ENCODE results near the gene HNRNPUL1. TPM values are rescaled to one million over a fixed set of nuclear protein-coding genes. Genes with fewer than 3 reads are reported as not detected.

HNRNPUL1 gene
- total and polyA plus RNA-seq, 9 of the 15 experiments (the other 6 are each of a cell fraction or from before 2014, with no cell fraction given): 7.3 to 211 (median 85.0) TPM

GRCh38 chr19:41263042-41263849 lies 926 bp upstream of the HNRNPUL1 start (continued):
- TF ChIP-seq CREB3L1 (IDR thresholded peaks at IDR 0.05; ENCODE audit: borderline replicate concordance, low read depth) (peak; percentile 51; the same call in 1 of the 2 replicates), FOXK2 (conservative IDR thresholded peaks at IDR 0.05 in 1 of 2, IDR thresholded peaks at IDR 0.05 in 1 of 2; ENCODE audit: low read depth in 2 of 2) (peak in 1 of 2 experiments; percentile 50), RBFOX2 (IDR thresholded peaks at IDR 0.05; ENCODE audit: low read depth, low read length) (peak; percentile 78), SAP30 (IDR thresholded peaks at IDR 0.05; ENCODE audit: borderline replicate concordance, insufficient read depth, low read depth, low read length, poor library complexity, severe bottlenecking) (peak; percentile 56), NCOA6 (IDR thresholded peaks at IDR 0.05) (no peak), ZBTB17 (CRISPR knock-in tag; IDR thresholded peaks at IDR 0.05) (peak; percentile 36; the same call in 1 of the 2 replicates), CREM (IDR thresholded peaks at IDR 0.05; ENCODE audit: low read depth) (0 out of 2 replicates have a peak, but pooled peaks have one; percentile 30), ZBTB1 (CRISPR knock-in tag; IDR thresholded peaks at IDR 0.05; ENCODE audit: borderline replicate concordance, low read depth) (peak; percentile 97), BHLHE40 (IDR thresholded peaks at IDR 0.05; ENCODE audit: low read length) (0 out of 2 replicates have a peak, but pooled peaks have one; percentile 30), FOXP4 (CRISPR knock-in tag; IDR thresholded peaks at IDR 0.05; ENCODE audit: borderline replicate concordance) (peak; percentile 87; the same call in 1 of the 2 replicates), MAFK (IDR thresholded peaks at IDR 0.05; ENCODE audit: low read length) (no peak), MYBL2 (IDR thresholded peaks at IDR 0.05; ENCODE audit: low read depth) (peak; percentile 63), MYBL2 (CRISPR knock-in tag; IDR thresholded peaks at IDR 0.05; ENCODE audit: borderline replicate concordance) (no peak), MYC (IDR thresholded peaks at IDR 0.05; ENCODE audit: low read depth, low read length) (peak; percentile 38; the same call in 1 of the 2 replicates), MYC (CRISPR knock-in tag; IDR thresholded peaks at IDR 0.05; ENCODE audit: borderline replicate concordance, low read depth) (peak; percentile 57; the same call in 1 of the 2 replicates), ZKSCAN1 (IDR thresholded peaks at IDR 0.05; ENCODE audit: low read depth, low read length) (0 out of 2 replicates have a peak, but pooled peaks have one; percentile 20), MLLT1 (IDR thresholded peaks at IDR 0.05) (peak in 1 of 2 experiments; percentile 85; a peak in 3 of 4 replicates), BACH1 (tag; IDR thresholded peaks at IDR 0.05) (peak; percentile 5; the same call in 1 of the 2 replicates), ZC3H8 (IDR thresholded peaks at IDR 0.05) (no peak), ESRRA (IDR thresholded peaks at IDR 0.05; ENCODE audit: borderline replicate concordance, low read depth) (0 out of 2 replicates have a peak, but pooled peaks have one; percentile 6), ZNF384 (IDR thresholded peaks at IDR 0.05; ENCODE audit: low read depth, low read length) (peak; percentile 80)
- TF ChIP-seq, protein P1, sequence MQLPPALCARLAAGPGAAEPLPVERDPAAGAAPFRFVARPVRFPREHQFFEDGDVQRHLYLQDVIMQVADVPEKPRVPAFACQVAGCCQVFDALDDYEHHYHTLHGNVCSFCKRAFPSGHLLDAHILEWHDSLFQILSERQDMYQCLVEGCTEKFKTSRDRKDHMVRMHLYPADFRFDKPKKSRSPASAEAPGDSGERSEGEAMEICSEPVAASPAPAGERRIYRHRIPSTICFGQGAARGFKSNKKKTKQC (CRISPR knock-in tag; IDR thresholded peaks at IDR 0.05): peak; percentile 42; the same call in 1 of the 2 replicates

All from K562 (cell line).